Thymus (tissue), 11 donors: ENCODE results near the gene MYOF. TPM values are rescaled to one million over a fixed set of nuclear protein-coding genes. Genes with fewer than 3 reads are reported as not detected.
"Not testable (repeated sequence)": the region's sequence is repeated elsewhere in the genome, so short reads cannot be mapped to it uniquely, and the experiment has no call there.

Experiments used
- DNase-seq, 9 donors: peaks; one replicate each; pipeline ENCODE4 v3.0.0-alpha.2; 2013; ENCODE audit warnings: low spot score in 9 of 9, low read depth in 6 of 9, missing footprints in 1 of 9
- H3K27ac ChIP-seq, 2 donors: one replicate each; pipeline ENCODE4 v1.5.1; 2013; ENCODE audit warnings: control low read depth in 1 of 2, low read depth in 1 of 2, low read length in 1 of 2, mild to moderate bottlenecking in 1 of 2, moderate library complexity in 1 of 2
- H3K27me3 ChIP-seq, 2 donors: one replicate each; pipeline ENCODE4 v1.5.1; 2013; ENCODE audit warnings: low read length in 1 of 2; ENCODE audit not compliant: control insufficient read depth in 2 of 2, insufficient read depth in 1 of 2
- H3K36me3 ChIP-seq, 2 donors: one replicate each; pipeline ENCODE4 v1.5.1; 2013; ENCODE audit warnings: low read length in 1 of 2, mild to moderate bottlenecking in 1 of 2, moderate library complexity in 1 of 2; ENCODE audit not compliant: control insufficient read depth in 2 of 2, insufficient read depth in 2 of 2
- H3K4me1 ChIP-seq, 2 donors: one replicate each; pipeline ENCODE4 v1.5.1; 2013; ENCODE audit warnings: low read length in 2 of 2; ENCODE audit not compliant: control insufficient read depth in 2 of 2, insufficient read depth in 2 of 2
- H3K4me3 ChIP-seq, 2 donors: one replicate each; pipeline ENCODE4 v1.5.1; 2013; ENCODE audit warnings: low read length in 2 of 2, control low read depth in 1 of 2, mild to moderate bottlenecking in 1 of 2
- H3K9me3 ChIP-seq, 2 donors: one replicate each; pipeline ENCODE4 v1.5.1; 2013; ENCODE audit warnings: low read length in 1 of 2, mild to moderate bottlenecking in 1 of 2; ENCODE audit not compliant: control insufficient read depth in 2 of 2, insufficient read depth in 1 of 2
- WGBS: extraction: QIAGEN DNeasy Blood & Tissue Kit; methylation state at CpG from one replicate; pipeline ENCODE4 v1.1.7; 2013; 5-methylcytosine and 5-hydroxymethylcytosine counted together
- polyA plus RNA-seq: library from polyadenylated mRNA; stranded (reverse); fragments of 200-250 nt; gene quantifications from one replicate; pipeline ENCODE4 v1.2.3, GENCODE V29; 2013
- total RNA-seq: library from RNA; stranded (reverse); fragments of 120-200 nt; gene quantifications from one replicate; pipeline ENCODE4 v1.2.4, GENCODE V29; 2013
- donor health status: healthy.

Gene MYOF
- total and polyA plus RNA-seq, 2 donors: 6.4 to 14.0 TPM

GRCh38 chr10:93473161-93473560 is 9.0 kb downstream of the MYOF start:
- WGBS: 94% methylated on average over 2 of the region's 2 CpGs
- Histone ChIP-seq H3K27ac (no peak overlapping the region), H3K4me1 (no peaks in the 10 kb centered on the region), H3K27me3 (no peaks in the 10 kb centered on the region), H3K9me3 (no peaks in the 10 kb centered on the region), H3K4me3 (no peak overlapping the region), H3K36me3 (no peaks in the 10 kb centered on the region)
- DNase-seq: no peak

GRCh38 chr10:93471110-93471651 is 11.0 kb downstream of the MYOF start:
- 97% methylated on average over 5 of the region's 5 CpGs for WGBS
- Histone ChIP-seq H3K4me1 (peaks cover 0 to 4% of the 10 kb centered on the region in 2 donors), H3K27ac (no peak overlapping the region), H3K4me3 (no peak overlapping the region), H3K36me3 (no peaks in the 10 kb centered on the region), H3K9me3 (no peaks in the 10 kb centered on the region), H3K27me3 (no peaks in the 10 kb centered on the region)
- no peak for DNase-seq

- peaks cover 0 to 4% of the 10 kb centered on the region in 2 donors for H3K4me1 ChIP-seq
- H3K27me3 ChIP-seq: no peaks in the 10 kb centered on the region
- no peak for DNase-seq
- 96% methylated on average over 3 of the region's 3 CpGs for WGBS
- peak overlapping the region in 1 of 2 donors; percentile 46 for H3K27ac ChIP-seq
- H3K36me3 ChIP-seq: no peaks in the 10 kb centered on the region
- no peaks in the 10 kb centered on the region for H3K9me3 ChIP-seq
- H3K4me3 ChIP-seq: no peak overlapping the region
Observed at GRCh38 chr10:93469454-93469853, 12.7 kb downstream of the MYOF start.

GRCh38 chr10:93468461-93469213 is 13.5 kb downstream of the MYOF start:
- Histone ChIP-seq H3K36me3 (no peaks in the 10 kb centered on the region), H3K27ac (peak overlapping the region in 1 of 2 donors; percentile 49), H3K9me3 (no peaks in the 10 kb centered on the region), H3K27me3 (no peaks in the 10 kb centered on the region), H3K4me1 (peaks cover 0 to 4% of the 10 kb centered on the region in 2 donors), H3K4me3 (no peak overlapping the region)
- 86% methylated on average over 10 of the region's 10 CpGs for WGBS
- DNase-seq: no peak

- not testable (repeated sequence) for H3K4me1 ChIP-seq, H3K4me3 ChIP-seq, H3K27me3 ChIP-seq, H3K27ac ChIP-seq, DNase-seq, H3K36me3 ChIP-seq, H3K9me3 ChIP-seq
- 93% methylated on average over 2 of the region's 4 CpGs for WGBS
Observed at GRCh38 chr10:93467635-93468034, 14.5 kb downstream of the MYOF start.

GRCh38 chr10:93465806-93466675 is 16.1 kb downstream of the MYOF start:
- Histone ChIP-seq H3K9me3 (no peaks in the 10 kb centered on the region), H3K36me3 (no peaks in the 10 kb centered on the region), H3K27ac (peak overlapping the region; percentile 74 to 80), H3K4me1 (peaks cover 0 to 4% of the 10 kb centered on the region in 2 donors), H3K4me3 (no peak overlapping the region), H3K27me3 (no peaks in the 10 kb centered on the region)
- WGBS: 81% methylated on average over 8 of the region's 8 CpGs
- DNase-seq: peak in 1 of 9 donors; percentile 30

- H3K27me3 ChIP-seq: no peaks in the 10 kb centered on the region
- H3K4me3 ChIP-seq: no peak overlapping the region
- no peak for DNase-seq
- no peaks in the 10 kb centered on the region for H3K36me3 ChIP-seq
- H3K4me1 ChIP-seq: peaks cover 0 to 4% of the 10 kb centered on the region in 2 donors
- H3K27ac ChIP-seq: peak overlapping the region in 1 of 2 donors; percentile 31
- WGBS: 85% methylated on average over 5 of the region's 5 CpGs
- H3K9me3 ChIP-seq: no peaks in the 10 kb centered on the region
Observed at GRCh38 chr10:93464776-93465388, 17.3 kb downstream of the MYOF start.

- H3K9me3 ChIP-seq: no peaks in the 10 kb centered on the region
- H3K27ac ChIP-seq: peak overlapping the region; percentile 7 to 33
- no peaks in the 10 kb centered on the region for H3K36me3 ChIP-seq
- H3K27me3 ChIP-seq: no peaks in the 10 kb centered on the region
- H3K4me3 ChIP-seq: no peak overlapping the region
- peaks cover 0 to 4% of the 10 kb centered on the region in 2 donors for H3K4me1 ChIP-seq
- DNase-seq: no peak
- WGBS: 95% methylated on average over 6 of the region's 6 CpGs
Observed at GRCh38 chr10:93463723-93464476, 18.2 kb downstream of the MYOF start.
